HG03457 (cell line): ENCODE measurements around the gene DOLPP1.
"Not testable (repeated sequence)": the region's sequence is repeated elsewhere in the genome, so short reads cannot be mapped to it uniquely, and the experiment has no call there.

Experiments used
- ATAC-seq: cut with Tn5 transposase; IDR thresholded peaks from one replicate; pipeline ENCODE4 v1.9.1; 2021; ENCODE audit warnings: moderate number of reproducible peaks; ENCODE audit not compliant: unreplicated experiment

The DOLPP1 gene

DNA sequence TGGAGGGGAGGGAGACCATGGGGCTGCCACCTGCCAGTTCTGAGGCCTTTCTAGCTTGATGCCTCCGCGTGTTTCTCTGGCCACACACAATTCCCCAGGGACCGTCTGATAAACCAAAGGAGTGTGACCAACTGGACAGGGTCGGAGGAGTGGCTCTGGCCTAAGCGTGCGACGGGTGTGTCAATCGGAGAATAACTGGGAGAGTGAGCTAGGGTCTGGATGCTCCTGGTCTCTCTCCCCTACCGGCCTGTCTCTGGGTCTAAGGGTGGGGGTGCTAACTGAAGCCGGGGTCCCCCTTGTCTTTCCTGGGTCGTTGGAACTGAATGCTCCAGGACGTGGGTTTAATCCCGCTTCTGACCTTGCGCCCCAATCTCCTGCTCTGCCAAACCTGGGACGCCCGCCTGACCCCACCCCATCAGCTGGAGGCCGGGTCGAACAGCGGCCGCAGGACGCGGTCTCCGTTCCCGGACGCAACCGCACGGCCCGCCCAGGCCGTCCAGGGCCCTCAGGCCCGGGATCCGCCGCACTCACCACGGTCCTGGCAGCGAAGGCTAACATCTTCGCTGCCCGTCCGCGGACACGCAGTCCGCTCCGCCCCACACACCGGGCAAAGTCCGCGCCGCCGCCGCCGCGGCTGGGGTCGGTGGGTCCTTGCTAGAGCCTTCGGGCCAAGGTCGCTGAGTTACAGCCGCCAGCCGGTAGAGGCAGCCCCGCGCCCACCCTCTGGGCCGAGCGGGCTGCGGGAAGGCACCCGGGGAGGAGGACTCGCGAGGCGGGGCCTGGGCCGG is 29.2 kb downstream of the DOLPP1 start:
- peak; percentile 28 for ATAC-seq

- ATAC-seq, result peak; percentile 54
Measured at GRCh38 chr9:129110740-129111527, 30.0 kb downstream of the DOLPP1 start, which contains the start of the genes CRAT and PTPA. CRAT (minus strand) TSS chr9:129110793; CDS start chr9:129110509, 284 bp downstream. PTPA (plus strand) TSS chr9:129111415; CDS start chr9:129111601, 186 bp downstream.

- ATAC-seq, result peak; percentile 21
Measured at GRCh38 chr9:129111528-129112151, 30.7 kb downstream of the DOLPP1 start.

- not testable (repeated sequence) for ATAC-seq
Measured at GRCh38 chr9:129112526-129112925, 31.6 kb downstream of the DOLPP1 start.

DNA sequence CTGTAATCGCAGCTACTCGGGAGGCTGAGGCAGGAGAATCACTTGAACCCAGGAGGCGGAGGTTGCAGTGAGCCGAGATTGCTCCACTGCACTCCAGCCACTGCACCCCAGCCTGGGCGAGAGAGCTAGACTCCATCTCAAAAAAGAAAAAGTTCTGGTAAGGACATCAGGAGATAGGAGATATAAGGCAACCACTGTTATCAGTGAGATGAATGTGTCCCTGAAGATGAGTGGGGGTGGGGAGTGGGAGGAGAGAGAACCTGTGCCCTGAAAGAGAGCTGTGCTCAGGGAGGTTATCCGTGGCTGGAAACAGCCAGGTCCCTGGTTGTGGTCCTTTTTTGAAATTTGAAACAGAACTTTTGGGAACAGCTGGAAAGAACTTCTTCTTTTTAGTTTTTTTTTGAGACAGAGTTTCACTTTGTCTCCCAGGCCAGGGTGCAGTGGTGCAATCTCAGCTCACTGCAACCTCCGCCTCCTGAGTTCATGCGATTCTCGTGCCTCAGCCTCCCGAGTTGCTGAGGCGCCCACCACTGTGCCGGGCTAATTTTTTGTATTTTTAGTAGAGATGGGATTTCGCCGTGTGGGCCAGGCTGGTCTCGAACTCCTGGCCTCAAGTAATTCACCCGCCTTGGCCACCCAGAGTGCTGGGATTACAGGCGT is 32.9 kb downstream of the DOLPP1 start:
- ATAC-seq, result no peak

- no peak for ATAC-seq
Measured at GRCh38 chr9:129118799-129119198, 37.9 kb downstream of the DOLPP1 start.

DNA sequence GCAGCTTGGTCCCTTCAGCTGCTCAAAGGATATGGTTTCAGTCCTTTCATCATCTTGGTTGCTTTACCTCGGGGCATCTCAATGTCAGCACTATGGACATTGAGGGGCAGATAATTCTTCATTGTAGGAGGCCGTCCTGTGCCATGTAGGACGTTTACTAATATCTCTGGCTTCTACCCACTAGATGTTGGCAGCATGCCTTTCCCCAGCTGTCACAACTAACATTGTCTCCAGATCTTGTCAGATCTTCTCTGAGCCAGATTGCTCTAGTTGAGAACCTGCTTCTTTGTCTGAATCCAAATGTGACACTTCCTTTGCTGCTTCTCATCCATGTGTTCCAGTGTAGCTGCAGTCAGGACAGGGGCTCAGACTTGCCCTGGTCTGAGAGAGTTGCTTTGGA is 40.6 kb downstream of the DOLPP1 start:
- ATAC-seq, result no peak

GRCh38 chr9:129122133-129122532 is 41.2 kb downstream of the DOLPP1 start:
- no peak for ATAC-seq

GRCh38 chr9:129122976-129123375 is 42.1 kb downstream of the DOLPP1 start:
- ATAC-seq, result not testable (repeated sequence)

DNA sequence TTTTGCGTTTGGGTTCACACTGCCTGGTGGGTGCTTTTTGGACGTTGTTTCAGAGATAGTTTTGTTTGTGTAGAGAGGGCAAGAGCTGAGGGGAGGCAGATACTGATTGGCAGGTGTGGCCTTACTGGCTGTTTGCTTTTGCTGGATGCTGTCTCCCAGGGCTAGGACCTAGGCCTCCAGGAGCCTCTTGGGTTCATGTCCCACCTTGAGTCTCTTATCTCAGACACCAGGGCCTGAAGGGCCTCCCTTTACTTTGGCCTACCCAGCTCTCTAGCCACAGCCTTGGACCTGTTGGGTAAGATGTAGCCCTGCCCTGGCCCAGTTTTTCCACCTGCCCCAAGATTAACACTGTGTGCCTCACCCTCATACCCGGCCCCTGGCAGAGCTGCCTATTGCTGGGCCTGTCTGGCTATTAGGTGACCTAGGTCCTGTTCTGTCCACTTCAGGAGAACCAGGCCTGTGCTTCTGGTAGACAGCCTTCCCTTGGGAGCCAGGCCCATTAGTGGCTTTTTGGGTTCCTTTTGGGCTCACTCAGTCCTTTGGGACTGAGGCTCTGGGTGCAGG is 43.7 kb downstream of the DOLPP1 start:
- ATAC-seq, result no peak

GRCh38 chr9:129125478-129125877 is 44.6 kb downstream of the DOLPP1 start:
- ATAC-seq, result no peak

- no peak for ATAC-seq
Measured at GRCh38 chr9:129126749-129127618, 46.1 kb downstream of the DOLPP1 start.

GRCh38 chr9:129128689-129129088 is 47.8 kb downstream of the DOLPP1 start:
- ATAC-seq, result no peak

DNA sequence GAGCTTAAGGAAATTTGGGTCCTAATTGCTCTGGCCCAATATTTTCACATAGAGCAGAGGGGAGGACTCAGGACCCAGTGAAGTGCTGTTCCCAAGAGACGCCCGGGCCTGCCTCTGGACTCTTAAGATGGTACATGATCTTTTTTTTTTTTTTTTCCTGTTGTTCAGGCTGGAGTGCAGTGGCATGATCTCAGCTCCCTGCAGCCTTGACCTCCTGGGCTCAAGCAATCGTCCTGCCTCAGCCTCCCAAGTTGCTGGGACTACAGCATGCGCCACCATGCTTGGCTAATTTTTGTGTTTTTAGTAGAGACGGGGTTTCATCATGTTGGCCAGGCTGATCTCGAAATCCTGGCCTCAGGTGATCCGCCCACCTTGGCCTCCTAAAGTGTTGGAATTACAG is 49.4 kb downstream of the DOLPP1 start:
- not testable (repeated sequence) for ATAC-seq

DNA sequence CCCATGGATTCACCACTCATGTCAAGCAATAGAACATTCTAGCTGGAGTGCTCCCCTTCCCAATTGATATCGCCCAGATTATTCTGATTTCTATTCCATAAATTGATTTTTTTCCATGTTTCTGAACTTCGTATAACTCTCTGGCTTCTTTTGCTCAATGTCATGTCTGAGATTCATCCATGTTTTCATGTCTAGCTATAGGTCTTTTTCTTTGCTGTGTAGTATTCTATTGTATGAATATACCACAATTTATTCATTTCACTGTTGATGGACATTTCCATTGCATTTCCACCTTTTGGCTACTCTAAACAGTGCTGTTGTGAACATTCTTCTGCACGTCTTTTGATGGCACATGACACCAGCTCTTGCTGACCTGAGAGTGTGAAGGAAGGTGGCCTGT is 49.9 kb downstream of the DOLPP1 start:
- ATAC-seq, result no peak

GRCh38 chr9:129131300-129132145 is 50.6 kb downstream of the DOLPP1 start:
- ATAC-seq, result no peak

GRCh38 chr9:129133082-129133481 is 52.2 kb downstream of the DOLPP1 start:
- ATAC-seq, result no peak

- no peak for ATAC-seq
Measured at GRCh38 chr9:129135476-129135875, 54.6 kb downstream of the DOLPP1 start.
